DMS79 (cell line): ENCODE measurements around the gene ADCY1.

Source experiments
- DNase-seq: peaks from one replicate; lab custom pipeline; 2025; lab: John Stamatoyannopoulos, UW

Gene ADCY1

GRCh38 chr7:45677311-45677900, 103.2 kb downstream of the ADCY1 start:
- DNase-seq, result no peak

GRCh38 chr7:45679516-45679915, 105.3 kb downstream of the ADCY1 start:
- DNase-seq, result no peak

DNA sequence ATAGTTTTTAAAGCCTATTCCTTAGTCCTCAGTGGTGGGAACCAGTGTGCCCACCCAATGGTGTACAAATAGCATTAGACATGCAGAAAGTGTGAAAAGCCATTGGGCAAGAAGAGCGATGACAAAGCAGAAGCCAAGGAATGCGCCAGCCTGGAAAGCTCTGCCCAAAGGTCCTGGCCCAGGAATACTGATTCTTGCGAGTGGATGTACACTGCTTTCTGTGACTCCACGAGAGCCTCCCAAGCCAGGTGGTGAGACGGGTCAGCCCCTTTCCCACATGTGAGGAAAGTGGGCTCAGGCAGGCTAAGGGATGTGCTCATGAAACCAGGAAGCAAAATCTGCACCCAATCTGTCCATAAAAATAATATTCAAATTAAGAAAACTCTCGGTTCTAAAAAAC, 106.6 kb downstream of the ADCY1 start:
- no peak for DNase-seq

GRCh38 chr7:45681596-45682357, 107.6 kb downstream of the ADCY1 start:
- DNase-seq, result no peak

GRCh38 chr7:45682358-45682735, 108.2 kb downstream of the ADCY1 start:
- no peak for DNase-seq

DNA sequence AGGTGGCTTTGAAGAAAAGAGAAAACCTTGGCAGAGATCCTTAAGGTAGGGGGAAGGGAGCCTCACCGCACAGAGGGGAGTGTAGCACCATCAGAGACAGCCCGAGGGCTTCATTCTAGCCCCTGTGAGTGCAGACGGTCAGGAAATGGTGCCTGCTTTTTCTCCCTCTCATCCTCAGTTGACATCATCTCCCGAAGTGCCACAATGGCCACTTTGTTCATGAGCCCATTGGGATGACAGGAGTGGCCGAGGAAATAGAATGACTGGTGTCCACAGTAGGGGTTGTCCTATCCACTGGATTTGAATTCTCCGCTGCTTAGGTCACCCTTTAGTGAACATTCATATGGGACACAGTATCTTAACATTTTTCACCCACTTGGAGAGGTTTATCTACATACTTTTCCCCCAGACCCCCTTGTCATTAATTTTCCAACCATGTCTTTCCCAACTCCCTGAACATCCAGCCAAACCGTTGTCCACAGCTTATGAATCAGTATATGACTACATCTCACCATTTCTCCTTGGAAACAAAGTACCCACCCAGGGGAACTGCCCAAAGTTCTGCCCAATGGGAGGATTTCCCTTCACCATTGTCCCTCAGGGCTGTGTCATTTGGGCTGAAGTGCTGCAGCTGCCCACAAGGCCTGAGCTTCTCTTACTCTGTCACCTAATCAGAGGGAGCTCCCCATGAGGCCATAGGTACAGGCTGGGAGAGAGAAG, 108.8 kb downstream of the ADCY1 start:
- DNase-seq, result no peak

GRCh38 chr7:45683556-45684148, 109.5 kb downstream of the ADCY1 start:
- DNase-seq, result no peak

DNA sequence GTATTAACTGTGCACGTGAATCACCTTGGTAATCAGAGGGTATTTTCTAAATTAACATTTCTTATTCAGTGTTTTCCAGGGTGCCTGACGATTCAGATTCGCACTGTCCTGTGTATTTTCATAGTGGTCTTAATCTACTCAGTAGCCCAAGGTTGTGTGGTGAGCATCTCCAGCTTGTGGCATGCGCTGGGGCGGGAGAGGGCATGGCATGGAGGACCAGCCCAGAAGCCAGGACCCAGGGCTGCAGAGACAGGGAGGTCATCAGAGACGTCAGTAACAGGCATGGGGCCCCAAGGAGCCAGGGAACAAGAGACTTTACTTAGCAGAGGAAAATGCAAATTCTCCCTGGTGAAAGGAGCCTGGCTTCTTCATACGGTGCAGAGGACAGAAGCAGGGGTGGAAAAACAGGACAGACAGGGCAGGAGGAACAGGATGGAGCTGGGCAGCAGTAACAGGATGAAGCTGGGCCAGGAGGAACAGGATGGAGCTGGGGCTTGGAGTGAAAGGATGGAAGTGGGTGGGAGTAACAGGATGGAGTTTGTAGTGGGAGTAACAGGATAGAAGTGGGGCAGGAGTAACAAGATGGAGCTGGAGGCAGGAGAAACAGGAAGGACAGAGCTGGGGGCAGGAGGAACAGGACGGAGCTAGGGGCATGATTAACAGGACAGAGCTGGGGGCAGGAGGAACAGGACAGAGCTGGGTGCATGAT, 110.9 kb downstream of the ADCY1 start:
- DNase-seq, result no peak

GRCh38 chr7:45685619-45686240, 111.6 kb downstream of the ADCY1 start:
- DNase-seq, result no peak

DNA sequence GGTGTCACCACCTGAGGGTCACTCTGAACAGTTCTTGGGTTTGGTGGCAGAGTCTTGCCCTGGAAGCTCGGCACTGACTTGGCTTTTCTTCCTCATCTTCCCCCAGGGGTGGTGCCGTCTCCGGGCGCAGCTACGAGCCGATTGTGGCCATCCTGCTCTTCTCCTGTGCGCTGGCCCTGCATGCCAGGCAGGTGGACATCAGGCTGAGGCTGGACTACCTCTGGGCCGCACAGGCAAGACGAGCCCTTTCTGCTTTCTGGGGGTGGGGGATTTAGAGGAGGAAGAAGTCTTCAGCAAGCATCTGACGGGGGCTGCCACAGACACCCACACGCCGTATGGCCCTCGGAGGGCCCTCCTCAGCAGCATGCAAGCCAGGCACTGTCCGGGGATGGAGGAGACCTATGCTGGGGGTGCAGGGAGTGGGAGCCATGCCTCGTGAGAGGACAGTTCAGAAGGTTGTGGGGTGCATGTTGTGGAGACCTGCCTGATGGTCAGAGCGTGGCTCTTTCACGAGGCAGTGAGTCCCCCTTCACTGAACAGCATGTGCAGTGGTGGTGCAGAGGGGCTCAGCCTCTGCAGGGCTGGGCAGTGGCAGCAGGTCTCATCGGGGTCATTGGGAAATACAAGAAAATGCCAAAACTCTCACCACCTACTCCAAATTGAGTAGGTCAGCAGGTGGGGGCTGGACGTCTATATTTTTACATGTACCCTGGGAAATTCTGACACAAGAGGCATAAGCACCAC, 112.4 kb downstream of the ADCY1 start:
- no peak for DNase-seq

DNA sequence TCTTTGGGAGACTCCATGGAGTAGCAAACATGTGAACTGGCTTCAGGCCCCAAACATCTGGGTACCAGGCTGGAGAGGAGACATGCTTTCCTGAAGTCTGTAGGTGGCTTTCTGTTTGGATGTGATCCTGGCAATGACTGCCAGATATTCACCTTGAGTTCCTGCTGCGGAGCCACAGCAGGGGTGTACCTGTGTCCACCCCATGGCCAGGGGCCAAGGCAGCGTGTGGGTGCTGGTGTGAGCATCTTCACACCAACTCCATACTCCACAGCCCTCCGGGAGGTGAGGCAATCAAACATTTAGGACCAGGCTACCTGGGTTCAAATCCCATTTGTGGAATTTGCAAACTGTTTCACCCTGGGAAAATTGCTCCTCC, 113.0 kb downstream of the ADCY1 start:
- DNase-seq, result no peak

DNA sequence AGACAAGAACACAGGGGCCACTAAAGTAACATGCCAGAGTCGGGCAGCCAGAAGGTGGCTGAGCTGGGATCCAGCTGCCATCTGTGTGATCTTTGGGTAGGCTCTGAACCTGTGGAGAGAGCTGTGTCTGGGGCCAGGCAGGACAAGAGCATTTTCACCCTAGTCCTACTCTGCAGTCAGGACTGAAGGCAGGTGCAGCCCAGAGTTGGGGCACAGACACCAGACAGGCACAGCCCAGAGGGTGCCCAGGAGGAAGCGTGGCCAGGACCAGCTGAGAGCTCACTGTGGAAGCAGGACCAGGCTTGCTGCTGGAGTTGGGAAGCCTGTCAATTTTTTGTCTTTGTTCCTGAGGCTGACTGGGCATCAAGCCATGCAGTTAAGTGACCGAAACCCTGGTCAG, 113.6 kb downstream of the ADCY1 start:
- no peak for DNase-seq

DNA sequence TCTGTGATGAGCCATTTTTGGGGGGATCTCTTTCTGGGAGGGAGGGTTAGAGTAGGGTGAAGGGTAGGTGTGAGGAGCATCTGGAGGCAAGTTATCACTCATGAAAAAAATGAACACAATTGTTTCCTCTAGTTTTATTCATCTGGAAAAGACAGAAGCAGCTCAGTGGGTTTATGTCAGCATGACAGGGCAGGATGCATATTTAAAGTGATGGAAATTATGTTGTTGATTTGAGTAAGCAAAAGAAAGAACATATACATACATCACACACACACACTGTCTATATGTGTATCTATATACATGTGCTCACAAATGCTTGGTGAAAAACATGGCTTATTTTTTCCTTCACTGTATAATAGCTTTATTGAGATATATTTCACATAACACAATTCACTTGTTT, 114.2 kb downstream of the ADCY1 start:
- no peak for DNase-seq

GRCh38 chr7:45689011-45689796, 115.0 kb downstream of the ADCY1 start:
- no peak for DNase-seq

GRCh38 chr7:45689797-45690761, 115.9 kb downstream of the ADCY1 start:
- no peak for DNase-seq

GRCh38 chr7:45690762-45691150, 116.6 kb downstream of the ADCY1 start:
- DNase-seq, result no peak

DNA sequence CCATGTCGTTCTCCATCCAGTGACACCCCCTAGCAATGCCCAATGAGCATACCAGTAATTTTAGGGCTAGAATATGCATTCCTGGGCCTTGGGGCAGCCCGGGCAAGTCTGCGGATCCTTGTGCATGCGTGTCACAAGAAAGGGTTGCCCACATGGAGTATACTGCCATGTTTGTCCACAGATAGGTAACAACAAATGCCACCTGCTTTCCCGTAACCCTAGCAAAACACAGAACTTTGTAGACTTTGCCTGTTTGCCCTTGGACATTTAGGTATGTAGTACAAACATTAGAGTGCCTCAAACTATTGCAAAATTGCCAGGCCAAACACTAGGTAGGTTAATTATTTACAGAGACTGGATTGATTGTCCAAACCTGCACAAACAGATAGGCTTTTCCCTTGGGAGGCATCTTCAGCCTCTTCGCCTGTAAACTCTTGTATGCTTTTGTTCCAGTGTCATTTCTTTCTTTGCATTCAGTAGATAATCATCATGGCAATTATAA, 117.0 kb downstream of the ADCY1 start:
- no peak for DNase-seq

GRCh38 chr7:45692031-45692430, 117.9 kb downstream of the ADCY1 start:
- DNase-seq, result no peak
